Karpas-422 (cell line): ENCODE results near the gene RGS3. TPM values are rescaled to one million over a fixed set of nuclear protein-coding genes. Genes with fewer than 3 reads are reported as not detected.

Source experiments
- DNase-seq: peaks from one replicate; pipeline ENCODE4 v3.0.0-alpha.2; 2015
- H2AFZ ChIP-seq: fragments of 200-600 bp; sonication (generic); 2 replicates; pipeline ENCODE4 v1.6.1; 2014; ENCODE audit warnings: antibody characterized with exemption, low read length, mixed read lengths
- H3K27ac ChIP-seq: fragments of 200-600 bp; sonication (generic); 2 replicates; pipeline ENCODE4 v1.5.1; 2014; ENCODE audit warnings: mild to moderate bottlenecking, low read length, moderate library complexity
- H3K27me3 ChIP-seq: fragments of 200-600 bp; sonication (generic); 2 replicates; pipeline ENCODE4 v1.6.1; 2014; ENCODE audit warnings: low read length, mixed read lengths
- H3K36me3 ChIP-seq: fragments of 200-600 bp; sonication (generic); 2 replicates; pipeline ENCODE4 v1.6.1; 2014; ENCODE audit warnings: low read length, mixed read lengths; ENCODE audit not compliant: insufficient read depth
- H3K4me1 ChIP-seq: fragments of 200-600 bp; sonication (generic); 2 replicates; pipeline ENCODE4 v1.6.1; 2014; ENCODE audit warnings: mild to moderate bottlenecking, low read length, mixed read lengths
- H3K4me2 ChIP-seq: fragments of 200-600 bp; sonication (generic); 2 replicates; pipeline ENCODE4 v1.6.1; 2014; ENCODE audit warnings: low read length, low read depth, mild to moderate bottlenecking; ENCODE audit not compliant: poor library complexity, severe bottlenecking
- H3K4me3 ChIP-seq: fragments of 200-600 bp; sonication (generic); 2 replicates; pipeline ENCODE4 v1.5.1; 2014; ENCODE audit warnings: mild to moderate bottlenecking, antibody characterized with exemption, low read length, mixed read lengths
- H3K79me2 ChIP-seq: fragments of 200-600 bp; sonication (generic); 2 replicates; pipeline ENCODE4 v1.6.1; 2014; ENCODE audit warnings: mild to moderate bottlenecking, low read length, mixed read lengths
- H3K9ac ChIP-seq: fragments of 200-600 bp; sonication (generic); 2 replicates; pipeline ENCODE4 v1.6.0; 2014; ENCODE audit warnings: low read length
- H3K9me2 ChIP-seq: fragments of 200-600 bp; sonication (generic), shearing (Covaris generic); replicated peaks from 2 replicates; pipeline ENCODE4 v1.6.0; 2014; ENCODE audit warnings: mild to moderate bottlenecking, low read length, moderate library complexity; ENCODE audit not compliant: insufficient read depth
- H3K9me3 ChIP-seq: fragments of 300-700, 200-600 bp; sonication (generic); 2 replicates; pipeline ENCODE4 v1.6.1; 2014; ENCODE audit warnings: low read length, mixed read lengths
- H4K20me1 ChIP-seq: fragments of 200-600 bp; sonication (generic); 2 replicates; pipeline ENCODE4 v1.6.1; 2014; ENCODE audit warnings: mild to moderate bottlenecking, antibody characterized with exemption, low read length, low read depth; ENCODE audit not compliant: insufficient read depth
- total RNA-seq: library from RNA; depleted of rRNA; stranded (reverse); fragments of >200 nt; shearing (Covaris generic); gene quantifications from 2 replicates; pipeline ENCODE4 v1.2.3, GENCODE V29; 2014; ENCODE audit warnings: low replicate concordance

RGS3 gene
- total RNA-seq, 1 experiment from 2014 or later: 1.3 TPM

- no peaks in the 10 kb centered on the region for H3K27me3 ChIP-seq
- no peak overlapping the region for H3K4me2 ChIP-seq
- H2AFZ ChIP-seq: no peak overlapping the region
- no peaks in the 10 kb centered on the region for H3K9me2 ChIP-seq
- H3K9me3 ChIP-seq: no peaks in the 10 kb centered on the region
- no peaks in the 10 kb centered on the region for H4K20me1 ChIP-seq
- no peak overlapping the region for H3K9ac ChIP-seq
- no peak for DNase-seq
- H3K36me3 ChIP-seq: no peaks in the 10 kb centered on the region
- H3K4me1 ChIP-seq: no peaks in the 10 kb centered on the region
- no peaks in the 10 kb centered on the region for H3K79me2 ChIP-seq
- H3K4me3 ChIP-seq: no peak overlapping the region
- H3K27ac ChIP-seq: no peak overlapping the region
Measured at GRCh38 chr9:113471143-113471542, 7.6 kb downstream of the RGS3 start.

- Histone ChIP-seq H3K27ac (no peak overlapping the region), H3K27me3 (no peaks in the 10 kb centered on the region), H3K4me1 (no peaks in the 10 kb centered on the region), H3K4me3 (no peak overlapping the region), H3K9ac (no peak overlapping the region), H3K4me2 (no peak overlapping the region), H3K9me3 (no peaks in the 10 kb centered on the region), H2AFZ (no peak overlapping the region), H3K36me3 (no peaks in the 10 kb centered on the region), H3K9me2 (no peaks in the 10 kb centered on the region), H4K20me1 (no peaks in the 10 kb centered on the region), H3K79me2 (no peaks in the 10 kb centered on the region)
- peak; percentile 19 for DNase-seq
Measured at GRCh38 chr9:113471566-113471965, 8.0 kb downstream of the RGS3 start.

- no peaks in the 10 kb centered on the region for H3K79me2 ChIP-seq
- no peaks in the 10 kb centered on the region for H3K36me3 ChIP-seq
Measured at GRCh38 chr9:113472199-113472598, 8.7 kb downstream of the RGS3 start.

DNA sequence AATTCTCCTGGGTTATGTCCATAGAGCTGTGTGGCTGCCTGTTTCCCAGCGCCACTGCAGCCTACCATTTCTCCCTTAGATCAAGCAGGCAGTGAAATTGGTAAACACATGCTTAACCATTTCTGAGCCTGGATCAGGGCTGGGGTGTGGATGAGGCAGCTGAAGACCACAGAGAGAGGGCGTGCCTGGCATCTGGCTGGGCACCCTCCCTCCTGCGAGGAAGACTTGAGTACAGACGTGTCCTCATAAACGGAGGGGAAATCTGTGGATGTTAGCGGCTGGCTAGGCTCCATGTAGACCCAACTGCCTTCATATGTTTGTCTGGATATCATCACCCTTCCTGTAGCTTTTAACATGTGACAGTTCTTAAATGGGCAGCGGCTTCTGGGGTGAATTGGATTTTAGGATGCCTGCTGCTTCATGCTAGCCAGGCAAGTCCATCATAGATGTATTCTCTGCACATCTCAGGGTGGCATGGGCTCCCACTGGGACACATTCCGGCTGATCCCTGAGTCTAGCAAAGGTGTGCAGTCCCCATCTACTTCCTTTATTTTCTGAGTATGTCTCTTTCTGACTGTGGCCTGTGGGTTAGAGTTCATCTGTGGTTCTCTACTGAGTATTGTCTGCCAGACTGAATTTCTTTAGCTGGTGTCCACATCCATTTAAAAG lies 11.0 kb downstream of the RGS3 start:
- Histone ChIP-seq H4K20me1 (no peaks in the 10 kb centered on the region), H3K4me3 (no peak overlapping the region), H3K36me3 (no peaks in the 10 kb centered on the region), H3K79me2 (no peaks in the 10 kb centered on the region), H3K9ac (no peak overlapping the region), H3K27me3 (no peaks in the 10 kb centered on the region), H3K4me1 (no peaks in the 10 kb centered on the region), H3K9me2 (no peaks in the 10 kb centered on the region), H2AFZ (no peak overlapping the region), H3K4me2 (no peak overlapping the region), H3K27ac (no peak overlapping the region), H3K9me3 (no peaks in the 10 kb centered on the region)
- peak; percentile 21 for DNase-seq

More at GRCh38 chr9:113472199-113472598, 8.7 kb downstream of the RGS3 start:
- Histone ChIP-seq H3K9ac (no peak overlapping the region), H4K20me1 (no peaks in the 10 kb centered on the region), H3K4me2 (no peak overlapping the region), H3K27me3 (no peaks in the 10 kb centered on the region), H3K9me2 (no peaks in the 10 kb centered on the region), H3K4me3 (no peak overlapping the region), H3K27ac (no peak overlapping the region), H2AFZ (no peak overlapping the region), H3K4me1 (no peaks in the 10 kb centered on the region), H3K9me3 (no peaks in the 10 kb centered on the region)
- DNase-seq: no peak

DNA sequence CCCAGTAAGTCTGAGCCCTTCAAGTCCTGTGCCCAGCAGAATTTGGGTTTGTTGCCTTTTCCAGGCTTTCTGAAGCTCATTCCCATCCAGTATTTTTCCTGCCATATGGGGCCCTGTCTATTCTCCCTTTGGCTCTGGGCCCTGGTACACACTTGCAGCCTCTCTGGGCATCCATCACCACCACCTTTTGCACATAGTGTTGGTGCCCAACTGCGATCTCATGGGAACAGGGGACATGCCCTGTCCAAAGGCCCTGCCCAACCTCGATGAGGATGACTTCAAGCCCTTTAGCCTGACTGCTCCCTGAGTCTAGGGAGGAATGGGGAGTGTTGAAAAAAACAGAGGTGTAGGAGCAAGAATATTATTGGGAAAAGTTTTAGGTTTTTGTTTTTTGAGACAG lies 11.5 kb downstream of the RGS3 start:
- H3K27me3 ChIP-seq: no peaks in the 10 kb centered on the region
- H3K36me3 ChIP-seq: no peaks in the 10 kb centered on the region
- H3K4me2 ChIP-seq: no peak overlapping the region
- DNase-seq: no peak
- H3K79me2 ChIP-seq: no peaks in the 10 kb centered on the region
- no peaks in the 10 kb centered on the region for H3K9me3 ChIP-seq
- no peaks in the 10 kb centered on the region for H3K4me1 ChIP-seq
- no peaks in the 10 kb centered on the region for H4K20me1 ChIP-seq
- no peaks in the 10 kb centered on the region for H3K9me2 ChIP-seq
- no peak overlapping the region for H3K27ac ChIP-seq
- no peak overlapping the region for H2AFZ ChIP-seq
- H3K4me3 ChIP-seq: no peak overlapping the region
- no peak overlapping the region for H3K9ac ChIP-seq

- H3K9ac ChIP-seq: no peak overlapping the region
- no peak overlapping the region for H3K4me3 ChIP-seq
- H3K79me2 ChIP-seq: no peaks in the 10 kb centered on the region
- no peaks in the 10 kb centered on the region for H3K9me2 ChIP-seq
- H4K20me1 ChIP-seq: no peaks in the 10 kb centered on the region
- H3K4me1 ChIP-seq: no peaks in the 10 kb centered on the region
- no peak overlapping the region for H2AFZ ChIP-seq
- DNase-seq: peak; percentile 19
- H3K27ac ChIP-seq: no peak overlapping the region
- H3K4me2 ChIP-seq: no peak overlapping the region
- no peaks in the 10 kb centered on the region for H3K27me3 ChIP-seq
- no peaks in the 10 kb centered on the region for H3K9me3 ChIP-seq
- no peaks in the 10 kb centered on the region for H3K36me3 ChIP-seq
Measured at GRCh38 chr9:113475992-113476391, 12.5 kb downstream of the RGS3 start.

GRCh38 chr9:113476511-113476916 lies 13.0 kb downstream of the RGS3 start:
- DNase-seq: peak; percentile 32
- H3K27me3 ChIP-seq: no peaks in the 10 kb centered on the region
- H3K9me2 ChIP-seq: no peaks in the 10 kb centered on the region
- no peaks in the 10 kb centered on the region for H3K9me3 ChIP-seq
- H2AFZ ChIP-seq: no peak overlapping the region
- H3K9ac ChIP-seq: no peak overlapping the region
- no peaks in the 10 kb centered on the region for H3K4me1 ChIP-seq
- no peaks in the 10 kb centered on the region for H3K79me2 ChIP-seq
- H3K36me3 ChIP-seq: no peaks in the 10 kb centered on the region
- H4K20me1 ChIP-seq: no peaks in the 10 kb centered on the region
- no peak overlapping the region for H3K27ac ChIP-seq
- no peak overlapping the region for H3K4me2 ChIP-seq
- H3K4me3 ChIP-seq: no peak overlapping the region

- H3K4me3 ChIP-seq: no peak overlapping the region
- no peaks in the 10 kb centered on the region for H3K36me3 ChIP-seq
- H3K4me2 ChIP-seq: no peak overlapping the region
- no peaks in the 10 kb centered on the region for H3K9me2 ChIP-seq
- no peak overlapping the region for H3K9ac ChIP-seq
- no peak overlapping the region for H3K27ac ChIP-seq
- H2AFZ ChIP-seq: no peak overlapping the region
- no peaks in the 10 kb centered on the region for H3K27me3 ChIP-seq
- H4K20me1 ChIP-seq: no peaks in the 10 kb centered on the region
- no peaks in the 10 kb centered on the region for H3K4me1 ChIP-seq
- H3K79me2 ChIP-seq: no peaks in the 10 kb centered on the region
- peak; percentile 21 for DNase-seq
- H3K9me3 ChIP-seq: no peaks in the 10 kb centered on the region
Measured at GRCh38 chr9:113477058-113477457, 13.5 kb downstream of the RGS3 start.
